Esophagus squamous epithelium (tissue), 4 donors: ENCODE measurements around the gene CLP1.

Experiments used
- CTCF ChIP-seq, 6 experiments: fragments of 450-650 bp in 4 of 6; fragments of 200-600 bp in 2 of 6; sonication (generic) in 2 of 6; IDR thresholded peaks; one replicate each; pipeline ENCODE4 v1.5.1; 2016 to 2019; ENCODE audit warnings: antibody characterized with exemption in 6 of 6, mild to moderate bottlenecking in 4 of 6, moderate library complexity in 4 of 6
- POLR2A ChIP-seq, 4 donors: fragments of 450-650 bp; IDR thresholded peaks; one replicate each; pipeline ENCODE4 v1.6.1; 2017; ENCODE audit warnings: antibody characterized with exemption in 4 of 4, mild to moderate bottlenecking in 4 of 4, moderate library complexity in 3 of 4

DNA sequence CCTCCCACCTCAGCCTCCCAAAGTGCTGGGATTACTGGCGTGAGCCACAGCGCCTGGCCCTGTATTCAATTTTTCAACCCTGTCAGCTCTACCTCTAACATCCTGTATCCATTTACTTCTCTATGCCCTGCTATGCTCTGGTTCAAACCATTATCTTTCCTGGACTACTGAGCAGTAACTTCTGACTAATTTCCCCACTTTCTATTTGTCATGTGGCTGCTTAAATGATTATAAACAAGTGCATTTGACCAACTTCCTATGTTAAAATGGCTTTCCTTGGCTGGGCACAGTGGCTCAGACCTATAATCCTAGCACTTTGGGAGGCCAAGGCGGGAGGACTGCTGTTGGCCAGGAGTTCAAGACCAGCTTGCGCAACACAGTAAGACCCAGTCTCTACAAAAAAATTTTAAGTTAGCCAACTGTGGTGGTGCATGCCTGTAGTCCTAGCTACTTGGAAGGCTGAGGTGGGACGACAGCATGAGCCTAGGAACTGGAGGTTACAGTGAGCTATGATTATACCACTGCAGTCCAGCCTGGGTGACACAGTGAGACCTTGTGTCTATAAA, 52.3 kb downstream of the CLP1 start:
- TF ChIP-seq CTCF (IDR thresholded peaks at IDR 0.05) (no peak), POLR2A (IDR thresholded peaks at IDR 0.05) (no peak)
